ENCODE results near the gene SCLY.

- TF ChIP-seq CTCF (IDR thresholded peaks at IDR 0.05) (no peak), POLR2A (IDR thresholded peaks at IDR 0.05) (no peak)
These were observed 21.6 kb upstream of the SCLY start for GRCh38 chr2:238039151-238039550.
